CD4-positive, CD25-positive, alpha-beta regulatory T cell (primary cell): ENCODE results near the gene RGS17. TPM values are rescaled to one million over a fixed set of nuclear protein-coding genes. Genes with fewer than 3 reads are reported as not detected.

Source experiments
- ATAC-seq, 2 donors: fragments of 150-1000 bp; cut with Tn5 transposase; one replicate each; pipeline ENCODE4 v1.10.0; 2021; ENCODE audit warnings: low read depth in 2 of 2, moderate number of reproducible peaks in 2 of 2, moderate library complexity in 1 of 2
- DNase-seq, 3 donors: peaks; one replicate each; pipeline versions ENCODE4 v3.0.0 to v3.0.0-alpha.2; 2012 to 2022; ENCODE audit warnings: mixed read lengths in 1 of 3
- H3K27ac ChIP-seq: one replicate; pipeline ENCODE4 v1.7.0; 2013; ENCODE audit warnings: mild to moderate bottlenecking, low read length; ENCODE audit not compliant: insufficient read depth, poor library complexity, severe bottlenecking
- H3K27me3 ChIP-seq: one replicate; pipeline ENCODE4 v1.7.0; 2013; ENCODE audit warnings: low read length; ENCODE audit not compliant: control insufficient read depth, insufficient read depth
- H3K36me3 ChIP-seq: one replicate; pipeline ENCODE4 v1.7.0; 2013; ENCODE audit warnings: mild to moderate bottlenecking, low read length, moderate library complexity; ENCODE audit not compliant: control insufficient read depth, insufficient read depth
- H3K4me1 ChIP-seq: 2 replicates; pipeline ENCODE4 v1.7.0; 2013; ENCODE audit warnings: mild to moderate bottlenecking, low read length; ENCODE audit not compliant: insufficient read depth, control insufficient read depth, poor library complexity, severe bottlenecking
- H3K4me3 ChIP-seq: one replicate; pipeline ENCODE4 v1.7.0; 2013; ENCODE audit warnings: low read depth, mild to moderate bottlenecking, low read length, moderate library complexity
- H3K9me3 ChIP-seq, 2 experiments: 1 replicate in 1 of 2; 2 replicates in 1 of 2; pipeline ENCODE4 v1.7.0; 2013; ENCODE audit warnings: low read length in 2 of 2, mild to moderate bottlenecking in 1 of 2, moderate library complexity in 1 of 2; ENCODE audit not compliant: control insufficient read depth in 2 of 2
- H3K27ac Mint-ChIP-seq, 3 donors: one replicate each; pipeline ENCODE4 v1.8.0; 2020 to 2022; ENCODE audit warnings: mild to moderate bottlenecking in 3 of 3, mixed read lengths in 3 of 3, moderate library complexity in 2 of 3
- H3K27me3 Mint-ChIP-seq: one replicate; pipeline ENCODE4 v1.8.0; 2022; ENCODE audit warnings: mild to moderate bottlenecking, mixed read lengths
- H3K36me3 Mint-ChIP-seq: one replicate; pipeline ENCODE4 v1.8.0; 2020; ENCODE audit warnings: mixed read lengths
- H3K4me1 Mint-ChIP-seq, 4 donors: one replicate each; pipeline ENCODE4 v1.8.0; 2020 to 2022; ENCODE audit warnings: mixed read lengths in 4 of 4, mild to moderate bottlenecking in 1 of 4
- H3K4me3 Mint-ChIP-seq, 4 donors: one replicate each; pipeline ENCODE4 v1.8.0; 2020 to 2022; ENCODE audit warnings: mild to moderate bottlenecking in 4 of 4, mixed read lengths in 4 of 4, moderate library complexity in 3 of 4
- H3K9me3 Mint-ChIP-seq, 7 donors: one replicate each; pipeline ENCODE4 v1.8.0; 2020 to 2022; ENCODE audit warnings: mixed read lengths in 7 of 7, mild to moderate bottlenecking in 3 of 7, moderate library complexity in 2 of 7
- polyA plus RNA-seq, 4 donors: library from polyadenylated mRNA; unstranded; fragments of 300-500 nt; fragmentation: Illumina TruSeq; gene quantifications; one replicate each; pipeline ENCODE4 v1.2.3, GENCODE V29; 2021
- total RNA-seq: library from RNA; stranded (reverse); gene quantifications from one replicate; pipeline ENCODE4 v1.2.3, GENCODE V29; 2022

Gene RGS17
- total and polyA plus RNA-seq, 5 donors from 2014 or later = 0.03 TPM; not detected in 4

- Mint-ChIP-seq H3K27me3 (no peaks in the 10 kb centered on the region), H3K4me1 (peaks cover 32 to 78% (median 45%) of the 10 kb centered on the region in 4 donors), H3K36me3 (no peaks in the 10 kb centered on the region), H3K27ac (peak overlapping the region in 1 of 3 donors; percentile 56), H3K9me3 (no peaks in the 10 kb centered on the region), H3K4me3 (peak overlapping the region; percentile 94 to 99 (median 99))
- no peak for ATAC-seq
- peak in 1 of 3 donors; percentile 31 for DNase-seq
- H3K27me3 ChIP-seq = no peaks in the 10 kb centered on the region
- H3K4me1 ChIP-seq = peaks cover 66% of the 10 kb centered on the region
- H3K9me3 ChIP-seq = no peaks in the 10 kb centered on the region
- no peaks in the 10 kb centered on the region for H3K36me3 ChIP-seq
- H3K27ac ChIP-seq = no peak overlapping the region
- peak overlapping the region; percentile 60 for H3K4me3 ChIP-seq
Observed at GRCh38 chr6:152981989-152982903, 148.8 kb downstream of the RGS17 start.

GRCh38 chr6:152981219-152981618, 149.9 kb downstream of the RGS17 start:
- Mint-ChIP-seq H3K4me3 (peak overlapping the region; percentile 50 to 76 (median 59)), H3K27ac (no peak overlapping the region), H3K36me3 (no peaks in the 10 kb centered on the region), H3K4me1 (peaks cover 27 to 80% (median 47%) of the 10 kb centered on the region in 4 donors), H3K27me3 (no peaks in the 10 kb centered on the region), H3K9me3 (no peaks in the 10 kb centered on the region)
- Histone ChIP-seq H3K36me3 (no peaks in the 10 kb centered on the region), H3K4me1 (peaks cover 71% of the 10 kb centered on the region), H3K4me3 (peak overlapping the region; percentile 62), H3K27ac (no peak overlapping the region), H3K9me3 (no peaks in the 10 kb centered on the region), H3K27me3 (no peaks in the 10 kb centered on the region)
- ATAC-seq = no peak
- DNase-seq = no peak

- H3K27me3 Mint-ChIP-seq = no peaks in the 10 kb centered on the region
- Histone ChIP-seq H3K4me3 (peak overlapping the region; percentile 62), H3K27me3 (no peaks in the 10 kb centered on the region), H3K36me3 (no peaks in the 10 kb centered on the region), H3K27ac (no peak overlapping the region), H3K4me1 (peaks cover 76% of the 10 kb centered on the region), H3K9me3 (no peaks in the 10 kb centered on the region)
- DNase-seq (no peak), ATAC-seq (no peak)
- H3K27ac Mint-ChIP-seq = peak overlapping the region; percentile 2 to 34 (median 29)
- peak overlapping the region; percentile 50 to 76 (median 59) for H3K4me3 Mint-ChIP-seq
- no peaks in the 10 kb centered on the region for H3K9me3 Mint-ChIP-seq
- H3K36me3 Mint-ChIP-seq = peaks cover 3% of the 10 kb centered on the region
- H3K4me1 Mint-ChIP-seq = peaks cover 27 to 79% (median 52%) of the 10 kb centered on the region in 4 donors
Observed at GRCh38 chr6:152980656-152981055, 150.4 kb downstream of the RGS17 start.

- H3K27ac ChIP-seq = no peak overlapping the region
- H3K4me1 ChIP-seq = peaks cover 78% of the 10 kb centered on the region
- Mint-ChIP-seq H3K4me3 (peak overlapping the region in 1 of 4 donors; percentile 3), H3K27me3 (no peaks in the 10 kb centered on the region), H3K9me3 (no peaks in the 10 kb centered on the region), H3K27ac (no peak overlapping the region), H3K4me1 (peaks cover 22 to 75% (median 51%) of the 10 kb centered on the region in 4 donors), H3K36me3 (peaks cover 9% of the 10 kb centered on the region)
- ATAC-seq (no peak), DNase-seq (no peak)
- H3K36me3 ChIP-seq = peaks cover 3% of the 10 kb centered on the region
- H3K9me3 ChIP-seq = no peaks in the 10 kb centered on the region
- H3K4me3 ChIP-seq = no peak overlapping the region
- H3K27me3 ChIP-seq = no peaks in the 10 kb centered on the region
Observed at GRCh38 chr6:152979116-152979515, 152.0 kb downstream of the RGS17 start.

DNA sequence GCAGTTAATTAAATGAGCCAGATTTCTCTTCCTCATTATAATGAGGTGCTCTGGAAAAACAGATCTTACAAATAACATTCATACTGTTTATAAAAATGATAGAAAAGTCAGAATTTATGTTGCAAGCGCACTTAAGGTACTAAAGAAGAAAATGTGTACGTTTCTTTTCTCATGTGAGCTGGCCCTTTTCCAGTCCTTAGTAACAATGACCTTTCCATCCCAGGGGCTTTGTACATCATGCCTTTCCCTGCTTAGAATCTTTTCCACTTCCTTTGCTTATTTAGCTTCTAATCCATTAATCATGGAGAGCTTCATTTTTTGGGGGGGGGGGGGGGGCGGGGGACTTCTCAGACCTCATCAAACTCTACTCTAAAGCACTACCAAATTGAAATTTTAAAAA, 153.0 kb downstream of the RGS17 start:
- no peaks in the 10 kb centered on the region for H3K9me3 ChIP-seq
- peaks cover 13% of the 10 kb centered on the region for H3K36me3 Mint-ChIP-seq
- no peak for DNase-seq
- peaks cover 0 to 2% (median 0%) of the 10 kb centered on the region in 7 donors for H3K9me3 Mint-ChIP-seq
- peaks cover 85% of the 10 kb centered on the region for H3K4me1 ChIP-seq
- no peaks in the 10 kb centered on the region for H3K27me3 ChIP-seq
- peak overlapping the region in 2 of 4 donors; percentile 9 to 23 for H3K4me3 Mint-ChIP-seq
- no peak overlapping the region for H3K4me3 ChIP-seq
- no peak overlapping the region for H3K27ac Mint-ChIP-seq
- no peak overlapping the region for H3K27ac ChIP-seq
- peaks cover 19 to 76% (median 54%) of the 10 kb centered on the region in 4 donors for H3K4me1 Mint-ChIP-seq
- no peaks in the 10 kb centered on the region for H3K27me3 Mint-ChIP-seq
- peaks cover 7% of the 10 kb centered on the region for H3K36me3 ChIP-seq
- ATAC-seq = no peak

- Histone ChIP-seq H3K9me3 (no peaks in the 10 kb centered on the region), H3K27me3 (no peaks in the 10 kb centered on the region), H3K4me3 (no peak overlapping the region), H3K36me3 (peaks cover 10% of the 10 kb centered on the region), H3K27ac (no peak overlapping the region), H3K4me1 (peaks cover 83% of the 10 kb centered on the region)
- H3K36me3 Mint-ChIP-seq = peaks cover 18% of the 10 kb centered on the region
- H3K4me1 Mint-ChIP-seq = peaks cover 19 to 78% (median 54%) of the 10 kb centered on the region in 4 donors
- no peak overlapping the region for H3K27ac Mint-ChIP-seq
- DNase-seq = no peak
- peak overlapping the region in 2 of 4 donors; percentile 9 to 23 for H3K4me3 Mint-ChIP-seq
- no peak for ATAC-seq
- peaks cover 0 to 2% (median 0%) of the 10 kb centered on the region in 7 donors for H3K9me3 Mint-ChIP-seq
- H3K27me3 Mint-ChIP-seq = no peaks in the 10 kb centered on the region
Observed at GRCh38 chr6:152977556-152977955, 153.5 kb downstream of the RGS17 start.

DNA sequence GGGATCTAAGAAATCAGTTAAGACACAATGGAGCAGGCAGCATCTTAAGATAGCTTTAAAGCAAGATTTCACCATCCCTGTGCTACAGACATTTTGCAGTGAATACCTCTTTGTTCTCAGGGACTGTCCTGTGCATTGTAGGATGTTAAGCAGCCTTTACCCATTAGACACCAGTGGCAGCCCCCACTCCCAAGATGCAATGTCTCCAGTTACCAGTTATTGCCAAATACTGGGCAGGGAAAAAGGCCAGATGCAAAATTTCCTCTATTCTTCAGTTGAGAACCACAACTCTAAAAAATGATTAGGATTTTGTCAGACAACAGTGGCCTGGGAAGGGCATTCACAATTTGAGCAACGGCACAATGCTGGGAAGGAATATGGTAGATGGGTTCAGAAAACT, 154.3 kb downstream of the RGS17 start:
- Histone ChIP-seq H3K9me3 (no peaks in the 10 kb centered on the region), H3K4me1 (peaks cover 75% of the 10 kb centered on the region), H3K36me3 (peaks cover 18% of the 10 kb centered on the region), H3K27ac (peak overlapping the region; percentile 15), H3K27me3 (no peaks in the 10 kb centered on the region), H3K4me3 (no peak overlapping the region)
- Mint-ChIP-seq H3K4me1 (peaks cover 19 to 78% (median 52%) of the 10 kb centered on the region in 4 donors), H3K27me3 (no peaks in the 10 kb centered on the region), H3K9me3 (peaks cover 0 to 2% (median 0%) of the 10 kb centered on the region in 7 donors), H3K27ac (peak overlapping the region in 2 of 3 donors; percentile 43 to 74), H3K36me3 (peaks cover 25% of the 10 kb centered on the region), H3K4me3 (peak overlapping the region in 2 of 4 donors; percentile 12 to 23)
- ATAC-seq = no peak
- DNase-seq = no peak
